Mammary epithelial cell (primary cell): Measurements from ENCODE around the gene FCER1A.

Source experiments
- CTCF ChIP-seq, 2 donors: IDR thresholded peaks in 1 of 2; conservative IDR thresholded peaks in 1 of 2; 2 replicates each; pipeline ENCODE4 v1.5.1; 2011 to 2012; ENCODE audit warnings: inconsistent platforms in 2 of 2, low read length in 2 of 2, mild to moderate bottlenecking in 2 of 2, control low read depth in 1 of 2, low read depth in 1 of 2; ENCODE audit not compliant: insufficient read depth in 1 of 2; ENCODE audit errors: extremely low read depth in 1 of 2
- EZH2 ChIP-seq: IDR thresholded peaks from 2 replicates; pipeline ENCODE4 v1.6.1; 2012; ENCODE audit warnings: low read length, inconsistent platforms, borderline replicate concordance

- no peak for TF ChIP-seq CTCF (conservative IDR thresholded peaks at IDR 0.05 in 1 of 2, IDR thresholded peaks at IDR 0.05 in 1 of 2; ENCODE audit: extremely low read depth in 1 of 2, insufficient read depth in 1 of 2, low read depth in 1 of 2, low read length in 2 of 2)
- TF ChIP-seq EZH2, result no peak
Measured at GRCh38 chr1:159307346-159308020, 5.3 kb downstream of the FCER1A start.
